HPDE6-E6E7 (cell line): ENCODE data around the gene RGSL1.

Source experiments
- DNase-seq: peaks from one replicate; pipeline ENCODE4 v3.0.0; 2011; ENCODE audit warnings: missing footprints; ENCODE audit errors: extremely low spot score

RGSL1 gene

DNA sequence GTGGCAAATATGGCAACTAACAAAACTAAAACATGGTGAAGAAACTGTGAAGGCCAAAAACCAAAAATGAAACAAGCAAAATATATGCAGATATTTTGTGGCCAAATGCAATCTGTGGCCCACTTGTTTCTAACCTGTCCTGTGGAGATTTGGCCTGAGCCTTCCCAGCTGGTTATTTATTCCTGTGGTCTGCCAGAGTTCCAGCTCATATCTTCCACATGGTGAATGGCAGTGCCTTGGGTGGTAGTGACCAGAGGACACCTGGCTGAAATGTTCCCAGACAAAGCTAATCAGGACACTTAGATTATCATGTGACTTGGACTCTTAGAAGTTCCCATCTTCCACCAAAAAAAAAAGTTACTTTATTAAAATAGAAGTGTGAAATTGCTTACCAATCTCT, 99.4 kb downstream of the RGSL1 start:
- DNase-seq, result no peak

DNA sequence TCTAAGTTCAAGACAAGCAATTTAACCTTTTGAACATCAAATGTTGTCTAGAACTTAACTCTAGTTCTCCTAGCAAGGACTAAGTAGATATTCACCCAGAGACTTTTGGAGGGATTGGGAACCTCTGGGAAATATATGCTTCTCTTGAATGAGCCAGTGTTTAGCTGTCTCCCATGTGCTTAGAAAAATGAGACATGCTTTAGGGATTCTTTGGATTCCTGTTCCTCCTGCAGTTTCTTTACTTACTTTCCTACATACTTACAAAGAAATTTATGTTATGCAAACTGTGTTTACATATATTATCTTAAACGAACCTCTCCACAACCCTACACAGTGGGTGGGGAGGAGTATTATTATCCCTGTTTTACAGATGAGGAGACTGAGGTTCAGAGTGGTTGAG, 99.9 kb downstream of the RGSL1 start:
- no peak for DNase-seq

DNA sequence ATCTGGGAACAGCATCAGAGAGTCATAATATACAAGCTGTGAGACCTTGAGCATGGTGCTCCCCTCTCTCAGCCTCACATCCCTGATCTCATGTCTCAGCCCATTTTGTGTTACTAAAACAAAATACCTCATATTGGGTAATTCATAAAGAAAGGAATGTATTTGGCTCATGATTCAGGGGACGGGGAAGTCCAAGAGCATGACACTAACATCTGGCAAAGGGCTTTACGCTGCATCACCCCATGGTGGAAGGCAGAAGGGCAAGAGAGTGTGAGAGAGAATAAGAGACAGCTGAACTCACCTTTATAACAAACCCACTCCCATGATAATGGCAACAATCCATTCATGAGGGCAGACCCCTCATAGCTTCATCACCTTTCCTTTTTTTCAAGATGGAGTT, 102.6 kb downstream of the RGSL1 start:
- DNase-seq, result no peak

DNA sequence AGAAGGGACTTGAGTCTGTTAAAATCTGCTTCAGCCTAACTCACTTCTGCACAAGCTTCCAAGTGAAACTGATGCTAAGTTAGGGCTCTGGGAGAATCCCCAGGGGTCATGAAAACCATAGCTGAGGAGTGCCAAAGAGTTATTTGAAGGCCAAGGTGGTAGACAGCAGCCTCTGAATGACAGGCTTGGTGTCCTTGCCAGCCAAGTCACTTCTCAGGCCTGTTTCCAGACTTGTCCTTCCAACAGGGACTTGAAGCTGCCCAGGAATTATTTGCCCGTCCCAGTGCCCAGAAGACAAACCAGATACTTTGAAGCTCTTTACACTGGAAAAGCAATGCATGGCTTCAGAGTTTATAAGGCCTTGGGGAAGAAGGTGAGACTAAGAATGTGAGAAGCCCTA, 105.5 kb downstream of the RGSL1 start:
- no peak for DNase-seq

DNA sequence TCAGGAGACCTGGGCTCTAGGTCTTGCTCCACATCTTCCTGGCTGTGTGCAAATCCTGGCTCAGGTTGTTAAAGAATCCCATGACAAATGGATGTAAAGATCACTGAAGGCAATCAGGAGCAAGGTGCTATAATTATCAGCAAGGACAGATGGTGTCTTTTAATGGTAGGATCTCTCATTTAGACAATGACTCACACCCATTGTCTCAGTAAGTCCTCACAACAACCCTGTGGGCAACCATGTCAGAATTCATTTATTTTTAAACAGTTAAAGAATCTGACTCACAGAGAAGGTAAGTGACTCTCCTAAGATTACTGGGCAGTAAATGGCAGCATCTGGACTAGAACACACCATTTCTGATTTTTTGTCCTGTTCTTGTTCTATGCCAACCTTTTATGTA, 106.3 kb downstream of the RGSL1 start:
- peak; percentile 14 for DNase-seq

DNA sequence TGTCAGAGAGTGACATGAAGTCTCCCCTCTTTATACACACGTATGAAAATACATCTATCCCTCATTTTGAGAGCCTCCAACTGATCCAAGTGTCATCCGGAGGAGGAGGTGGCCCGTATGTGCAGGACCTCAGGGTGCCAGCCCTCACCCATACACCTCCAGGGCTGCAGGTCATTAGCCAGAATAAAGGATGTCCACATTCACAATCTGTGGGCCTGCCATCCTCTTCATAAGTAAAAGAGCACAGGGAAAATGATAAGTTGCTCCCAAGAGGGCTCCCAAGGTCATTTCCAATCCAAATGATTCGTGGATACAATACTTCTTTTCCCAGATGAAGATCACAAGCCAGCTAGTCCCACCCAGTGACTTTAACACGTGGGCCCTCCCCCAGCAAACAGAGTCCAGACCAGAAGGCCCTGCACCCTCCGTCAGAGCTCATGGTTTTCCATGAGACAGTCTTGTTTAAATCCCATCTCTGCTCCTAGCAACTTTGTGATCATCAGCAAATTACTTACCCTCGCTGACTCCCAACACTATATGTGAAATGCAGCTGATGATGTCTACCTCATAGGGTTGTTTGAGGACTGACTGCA, 110.5 kb downstream of the RGSL1 start:
- no peak for DNase-seq

DNA sequence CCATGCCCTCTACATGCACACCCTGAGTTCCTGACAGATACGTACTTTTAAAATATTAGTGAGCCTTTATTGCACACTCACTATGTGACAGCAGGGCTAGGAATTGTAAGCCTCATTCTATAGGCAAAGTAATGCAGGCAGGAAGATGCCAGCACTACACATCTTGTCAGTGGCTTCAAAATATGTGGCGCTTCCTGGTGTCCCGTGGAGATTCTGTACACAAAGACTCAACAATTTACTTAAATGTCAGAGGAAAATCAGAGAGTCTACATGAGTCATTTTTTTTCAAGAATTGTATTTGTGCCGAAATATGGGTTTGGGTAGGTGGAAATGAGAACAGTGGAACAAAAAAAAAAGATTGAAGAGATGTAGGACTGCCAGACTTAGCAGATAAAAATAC, 111.5 kb downstream of the RGSL1 start:
- DNase-seq, result no peak

DNA sequence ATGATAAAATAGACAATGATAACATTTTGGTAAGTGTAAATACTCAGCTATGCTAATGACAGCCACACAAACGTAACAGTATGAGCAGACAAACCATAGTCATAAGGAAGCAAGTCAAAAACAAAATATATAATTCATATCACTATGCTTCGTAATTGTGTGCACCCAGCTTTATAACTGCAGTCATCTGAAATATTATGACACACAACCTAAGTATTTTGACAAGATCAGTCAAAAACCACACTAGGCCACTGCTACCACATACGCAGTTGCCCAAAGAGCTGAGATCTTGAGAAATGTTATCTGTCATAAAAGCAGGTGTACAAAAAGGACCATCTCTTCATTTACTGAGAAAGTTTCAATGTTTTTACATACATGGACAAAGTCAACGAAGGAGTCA, 113.1 kb downstream of the RGSL1 start:
- no peak for DNase-seq

DNA sequence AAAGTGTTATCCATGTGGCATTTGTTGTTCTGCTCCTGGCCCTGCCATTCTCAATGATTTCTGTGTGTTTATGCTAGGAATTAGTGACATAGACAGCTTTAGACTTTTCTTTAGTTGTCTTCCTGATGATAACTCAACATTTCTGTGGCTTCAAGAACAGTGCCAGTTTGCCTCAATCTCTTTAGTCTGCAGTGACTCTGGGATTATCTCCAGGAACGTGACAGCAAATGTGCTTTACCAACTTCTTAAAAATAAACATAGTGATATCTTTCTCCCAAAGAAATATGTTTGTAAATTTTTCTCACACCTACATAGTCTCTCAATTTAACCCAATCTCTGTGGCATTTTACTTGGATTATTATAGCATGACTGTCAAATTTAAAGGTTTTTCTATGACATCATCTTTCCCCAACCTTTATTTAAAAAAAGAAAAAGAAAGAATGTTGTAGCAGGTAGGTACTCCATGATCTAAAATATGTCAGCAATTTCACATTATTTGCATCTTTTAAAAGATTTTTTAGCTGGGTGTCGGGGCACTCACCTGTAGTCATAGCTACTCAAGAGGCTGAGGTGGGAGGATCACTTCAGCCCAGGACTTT, 114.6 kb downstream of the RGSL1 start:
- no peak for DNase-seq

DNA sequence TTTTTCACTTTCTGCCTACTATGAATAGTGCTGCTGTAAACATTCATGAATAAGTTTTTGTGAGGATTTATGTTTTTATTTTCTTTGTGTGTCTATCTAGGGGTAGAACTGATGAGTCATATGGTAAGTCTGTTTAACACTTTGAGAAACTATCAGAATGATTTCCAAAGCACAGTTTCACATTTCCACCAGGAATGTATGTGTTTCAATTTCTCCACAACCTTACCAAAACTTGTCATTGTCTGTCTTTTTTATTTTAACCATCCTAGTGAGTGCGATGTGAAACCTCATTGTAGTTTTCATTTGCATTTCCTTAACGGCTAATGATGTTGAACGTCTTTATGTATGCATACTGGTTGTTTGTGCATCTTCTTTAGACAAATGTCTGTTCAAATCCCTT, 115.6 kb downstream of the RGSL1 start:
- DNase-seq, result no peak

DNA sequence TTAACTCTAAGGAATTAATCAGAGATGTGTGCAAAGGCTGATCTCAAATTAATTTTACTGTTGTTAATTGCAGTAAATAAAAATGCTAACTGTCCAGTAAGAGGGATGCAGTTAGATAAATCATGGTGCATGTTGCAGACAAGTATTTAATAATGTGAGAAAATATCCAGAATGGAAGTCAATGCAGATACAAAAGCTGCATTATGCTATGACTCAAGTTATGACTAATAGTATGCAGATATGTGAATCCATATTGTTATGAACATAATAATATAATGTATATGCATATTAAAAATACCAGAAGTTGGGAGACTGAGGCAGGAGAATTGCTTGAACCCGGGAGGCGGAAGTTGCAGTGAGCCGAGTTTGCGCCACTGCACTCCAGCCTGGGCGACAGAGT, 117.7 kb downstream of the RGSL1 start:
- no peak for DNase-seq

DNA sequence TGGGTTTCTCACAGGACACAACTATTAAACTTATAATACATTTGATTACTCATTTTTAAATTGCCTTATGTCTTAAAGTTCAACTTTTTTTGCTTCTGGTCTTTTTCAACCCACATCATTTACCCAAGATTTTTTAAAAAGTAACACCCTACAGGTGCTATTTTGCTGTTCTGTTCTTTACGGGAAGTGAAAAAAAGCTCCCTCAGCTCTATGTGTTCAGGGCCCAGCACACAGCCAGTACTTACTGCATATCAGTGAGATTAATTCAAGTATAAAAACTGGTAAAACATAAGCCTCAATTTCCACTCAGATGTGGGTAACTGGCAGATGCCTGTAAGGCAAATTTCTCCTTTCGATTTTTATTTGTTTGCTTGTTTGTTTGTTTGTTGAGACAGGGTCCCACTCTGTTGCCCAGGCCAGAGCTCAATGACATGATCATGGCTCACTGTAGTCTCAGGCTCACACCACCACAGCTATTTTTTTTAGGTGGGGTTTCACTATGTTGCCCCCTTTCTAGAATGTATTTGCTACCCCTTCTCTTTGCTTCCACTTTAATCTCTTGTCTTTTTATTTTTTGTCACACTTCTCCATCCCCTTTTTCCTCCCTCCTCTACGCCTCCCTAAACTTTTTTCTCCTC, 118.8 kb downstream of the RGSL1 start:
- DNase-seq, result no peak

DNA sequence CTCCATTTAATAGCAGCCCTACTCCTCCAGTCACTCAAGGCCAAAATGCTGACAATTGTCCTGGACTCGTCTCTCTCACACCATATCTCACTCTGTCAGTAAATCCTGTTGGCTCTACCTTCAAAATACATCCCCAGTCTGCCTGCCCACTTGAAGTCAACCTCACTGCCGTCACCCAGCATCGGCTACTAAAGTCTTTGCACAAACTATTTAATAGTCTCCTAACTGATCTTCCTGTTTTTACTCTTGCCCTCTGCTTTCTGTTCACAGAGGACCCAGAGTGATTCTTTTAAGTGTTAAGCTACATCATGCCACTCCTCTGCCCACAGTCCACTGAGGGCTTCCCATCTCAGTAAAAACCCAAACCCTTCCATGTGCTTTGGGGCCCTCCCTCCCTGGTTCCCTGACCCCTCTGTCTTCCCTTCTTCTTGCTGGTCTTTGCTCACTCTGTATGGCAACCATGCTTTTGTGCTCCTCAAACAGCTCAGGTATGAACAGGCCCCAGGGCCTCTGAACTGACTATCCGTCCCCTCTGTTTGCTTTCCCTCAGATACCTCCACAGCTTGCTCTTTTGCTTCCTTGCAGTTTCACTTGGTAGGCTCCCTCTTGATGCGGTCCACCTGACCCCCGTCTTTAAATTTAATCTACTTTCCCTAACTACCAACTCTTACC, 120.1 kb downstream of the RGSL1 start:
- no peak for DNase-seq

DNA sequence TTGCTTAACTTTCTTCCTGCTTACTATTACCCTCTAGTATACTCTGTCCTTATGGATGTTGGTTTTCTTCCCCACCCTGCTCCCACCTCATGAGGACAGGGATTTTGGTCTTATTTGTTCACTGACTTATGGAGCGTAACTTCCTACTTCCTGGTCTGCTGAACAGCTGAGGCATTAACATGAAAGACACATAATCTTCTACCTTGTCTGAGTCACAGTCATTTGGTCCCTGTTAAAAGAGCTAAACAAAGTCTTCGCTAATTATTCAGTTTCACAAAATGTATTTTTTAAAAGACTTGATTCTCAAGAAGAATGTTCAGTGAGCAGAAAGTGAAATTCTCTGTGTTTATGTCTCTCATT, 120.6 kb downstream of the RGSL1 start:
- no peak for DNase-seq

DNA sequence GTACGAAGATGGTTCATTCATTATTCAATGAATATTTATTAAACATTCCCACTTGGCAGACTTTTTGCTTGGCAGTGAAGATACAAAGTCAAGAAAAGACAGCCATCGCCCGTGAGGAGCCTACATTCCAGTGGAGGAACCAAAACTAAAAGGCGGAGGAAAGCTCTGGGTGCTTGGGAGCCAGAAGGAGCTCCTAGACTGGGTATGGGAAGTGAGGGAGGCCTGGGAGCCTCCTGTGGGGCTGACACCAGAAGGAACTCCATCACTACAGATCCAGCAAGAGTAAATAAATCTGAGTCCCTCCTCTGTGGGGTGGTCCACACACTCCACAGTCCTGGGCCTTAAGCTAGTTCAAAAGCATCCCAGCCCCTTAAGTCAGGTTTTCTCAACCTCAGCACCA, 124.2 kb downstream of the RGSL1 start:
- DNase-seq, result no peak

DNA sequence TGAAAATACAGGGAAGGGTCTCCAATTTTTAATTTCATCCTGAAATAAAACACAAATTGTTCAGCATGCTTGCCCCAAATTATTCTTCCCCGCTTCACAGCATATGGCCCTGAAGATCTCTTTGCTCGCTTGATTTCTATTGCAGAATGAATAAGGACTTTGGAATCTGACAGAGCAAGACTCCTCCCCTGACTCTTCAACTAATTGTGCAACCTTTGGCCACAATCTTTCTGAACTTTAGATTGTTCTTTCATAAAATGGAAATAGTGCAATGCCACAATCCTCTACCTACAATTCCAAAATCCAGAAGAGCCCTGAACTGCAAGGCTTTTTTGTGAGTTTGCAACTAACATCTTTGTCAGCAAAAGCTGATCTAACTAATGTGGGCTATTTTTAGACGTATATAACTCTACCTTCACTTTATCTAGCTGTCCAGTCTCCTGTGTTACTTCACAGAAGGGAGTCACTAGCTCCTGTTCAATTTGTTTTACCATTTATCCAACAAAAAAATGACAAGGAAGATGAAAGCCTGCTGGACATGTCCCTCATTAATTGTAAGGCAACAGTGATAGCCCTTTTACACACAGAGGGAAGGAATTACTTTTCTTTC, 125.7 kb downstream of the RGSL1 start:
- peak; percentile 70 for DNase-seq

DNA sequence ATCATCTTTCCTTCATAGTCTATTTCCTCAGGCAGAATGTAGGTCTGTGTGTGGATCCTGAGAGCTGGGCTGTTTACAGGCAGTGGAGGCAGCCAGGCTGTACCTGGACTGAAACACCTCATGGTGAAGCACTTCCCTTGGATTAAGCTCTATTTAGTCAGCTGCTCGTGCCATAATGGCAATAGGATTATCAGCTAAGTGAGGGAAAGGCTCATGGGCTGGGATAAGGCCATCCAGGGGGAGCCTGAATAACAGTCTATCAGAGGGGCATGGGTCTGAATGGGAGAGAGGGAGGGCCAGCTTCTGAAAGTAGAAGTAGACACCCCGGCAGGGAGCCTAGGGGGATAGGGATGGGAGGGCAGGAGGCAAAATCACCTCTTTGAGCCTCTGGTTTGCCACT, 130.8 kb downstream of the RGSL1 start:
- no peak for DNase-seq

DNA sequence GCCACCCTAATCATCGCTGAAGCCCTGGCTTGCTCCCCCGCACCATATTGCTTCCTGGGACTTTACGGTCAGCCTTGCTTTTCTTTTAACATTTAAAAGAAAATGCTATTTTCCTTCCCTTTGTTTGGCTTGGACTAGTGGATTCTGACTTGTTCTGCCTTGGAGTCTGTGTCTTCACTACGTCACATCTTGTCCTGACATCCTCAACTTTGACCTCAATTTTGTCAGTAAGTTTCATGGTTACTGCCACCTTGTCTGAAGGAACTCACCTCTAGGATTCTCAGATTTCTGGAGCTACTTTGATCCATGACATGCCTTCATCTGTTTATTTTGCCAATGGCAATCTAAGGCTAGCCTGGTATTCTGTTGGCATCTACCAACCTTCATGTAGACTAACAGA, 134.8 kb downstream of the RGSL1 start:
- DNase-seq, result no peak

DNA sequence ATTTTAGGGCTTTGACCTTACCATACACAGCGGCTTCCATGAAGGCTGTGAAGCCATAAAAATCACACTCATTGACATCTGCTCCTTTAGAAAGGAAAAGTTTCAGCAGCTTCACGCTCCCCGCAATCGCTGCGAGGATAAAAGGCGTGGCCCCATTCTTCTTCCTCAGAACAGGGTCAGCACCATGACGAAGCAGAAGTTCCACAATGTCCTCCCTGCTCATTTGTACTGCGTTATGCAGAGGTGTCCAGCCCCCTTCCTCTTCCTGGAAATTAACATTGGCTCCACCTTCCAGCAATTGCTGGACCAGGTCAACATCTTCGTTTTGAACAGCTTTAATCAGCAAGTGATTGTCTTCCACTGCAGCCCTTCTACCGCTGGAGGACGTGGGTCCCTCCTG, 136.4 kb downstream of the RGSL1 start:
- DNase-seq, result no peak

DNA sequence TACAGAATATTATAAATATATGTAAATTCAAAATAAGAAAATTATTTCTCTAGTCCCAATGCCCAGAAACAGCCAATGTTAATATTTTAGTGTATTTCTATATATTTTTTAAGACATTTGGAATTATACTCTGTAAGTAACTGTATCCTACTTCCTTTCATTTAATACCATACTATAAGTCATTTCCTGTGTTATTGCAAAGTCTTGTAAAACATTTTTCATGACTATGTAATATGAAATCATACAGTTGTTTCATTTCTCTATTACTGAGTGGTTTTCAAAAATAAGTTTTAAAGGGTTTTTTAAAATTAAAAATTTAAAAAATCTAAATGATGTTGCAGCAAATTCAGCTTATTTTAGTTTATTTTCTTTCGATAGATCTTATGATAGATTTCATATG, 137.1 kb downstream of the RGSL1 start:
- no peak for DNase-seq

DNA sequence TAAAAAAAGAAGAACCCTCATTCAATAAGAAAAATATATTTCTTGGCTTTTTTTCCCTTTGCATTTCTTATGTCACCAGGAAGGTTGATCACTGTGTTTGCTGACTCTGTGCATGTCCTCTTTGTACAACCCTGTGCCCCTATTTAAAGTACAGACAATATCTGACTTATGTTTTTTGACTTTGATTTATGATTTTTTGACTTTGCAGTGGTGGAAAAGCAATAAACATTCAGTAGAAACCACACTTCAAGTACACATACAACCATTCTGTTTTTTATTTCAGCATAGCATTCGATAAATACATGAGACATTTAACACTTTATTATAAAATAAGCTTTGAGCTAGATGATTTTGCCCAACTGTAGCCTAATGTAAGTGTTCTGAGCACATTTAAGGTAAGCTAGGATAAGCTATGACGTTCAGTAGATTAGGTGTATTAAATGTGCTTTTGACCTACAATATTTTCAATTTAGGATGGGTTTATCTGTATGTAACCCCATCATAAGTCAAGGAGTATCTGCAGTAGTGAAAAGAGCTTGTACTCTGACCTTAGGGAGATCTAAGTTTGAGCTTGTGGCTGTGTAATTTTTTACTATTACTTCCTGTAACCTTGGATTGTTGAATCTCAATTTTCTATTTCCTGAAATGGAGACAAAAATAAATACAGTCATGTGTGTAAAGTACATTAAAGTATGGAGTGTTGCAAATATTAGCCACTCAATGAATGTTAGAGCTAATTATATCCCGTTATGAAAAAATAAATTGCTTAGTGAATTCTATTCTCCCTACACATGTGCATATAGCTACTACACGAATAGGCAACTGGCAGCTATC, 137.9 kb downstream of the RGSL1 start:
- no peak for DNase-seq
